Endothelial cell of umbilical vein (primary cell): ENCODE results near the gene EXD3. TPM values are rescaled to one million over a fixed set of nuclear protein-coding genes. Genes with fewer than 3 reads are reported as not detected.

Source experiments
- BruUV-seq: library from RNA; stranded (reverse); fragments of 400-500 nt; replicated peaks from 2 replicates; lab custom pipeline; 2021; lab: Mats Ljungman, UMichigan
- CTCF ChIA-PET: fragments of 300-600, 350-600 bp; sonication (Branson Sonifier 250); formaldehyde crosslinking; loops from one replicate; lab custom pipeline; 2021; ENCODE audit warnings: antibody characterized with exemption, inconsistent platforms; lab: Charles Lee
- POLR2A ChIA-PET: fragments of 300-600, 350-600 bp; sonication (Branson Sonifier 250); formaldehyde crosslinking; loops from one replicate; lab custom pipeline; 2021; ENCODE audit warnings: antibody characterized with exemption, inconsistent platforms; lab: Charles Lee
- DNase-seq: peaks from one replicate; pipeline ENCODE4 v3.0.0-alpha.2; 2011; ENCODE audit warnings: low read depth, low spot score
- FAIRE-seq: peaks from 2 replicates; lab custom pipeline; 2011; peaks lifted over from hg19 to GRCh38; lab: Jason Lieb, UNC
- H2AFZ ChIP-seq: 2 replicates; pipeline ENCODE4 v1.6.0; 2012; ENCODE audit warnings: low read depth, low read length, control low read depth, inconsistent platforms
- H3K27ac ChIP-seq: 2 replicates; pipeline ENCODE4 v1.5.1; 2011; ENCODE audit warnings: low read depth, mild to moderate bottlenecking, control low read depth, low read length, moderate library complexity; ENCODE audit not compliant: insufficient read depth
- H3K27me3 ChIP-seq, 2 experiments: 2 replicates each; pipeline versions ENCODE4 v1.6.0 to v1.6.1; 2011; ENCODE audit warnings: low read length in 2 of 2, mixed read lengths in 1 of 2; ENCODE audit not compliant: control insufficient read depth in 2 of 2, insufficient read depth in 2 of 2
- H3K36me3 ChIP-seq, 2 experiments: 2 replicates in 1 of 2; 3 replicates in 1 of 2; pipeline ENCODE4 v1.5.1; 2011; ENCODE audit warnings: low read length in 2 of 2, mild to moderate bottlenecking in 1 of 2, moderate library complexity in 1 of 2; ENCODE audit not compliant: control insufficient read depth in 2 of 2, insufficient read depth in 2 of 2; ENCODE audit errors: extremely low read depth in 1 of 2
- H3K4me1 ChIP-seq: 3 replicates; pipeline ENCODE4 v1.5.1; 2011; ENCODE audit warnings: mild to moderate bottlenecking, low read length; ENCODE audit not compliant: control insufficient read depth, insufficient read depth; ENCODE audit errors: extremely low read depth
- H3K4me2 ChIP-seq: 2 replicates; pipeline ENCODE4 v1.6.1; 2011; ENCODE audit warnings: low read length, control low read depth, mixed read lengths; ENCODE audit not compliant: insufficient read depth
- H3K4me3 ChIP-seq, 3 experiments: fragments of 200-600 bp in 1 of 3; sonication (generic), shearing (Covaris generic) in 1 of 3; replicated peaks in 1 of 3; 2 replicates each; pipeline ENCODE4 v1.5.1; 2011 to 2016; ENCODE audit warnings: control low read depth in 3 of 3, low read length in 3 of 3, mild to moderate bottlenecking in 2 of 3, inconsistent platforms in 1 of 3, low read depth in 1 of 3, moderate library complexity in 1 of 3; ENCODE audit not compliant: insufficient read depth in 1 of 3
- H3K79me2 ChIP-seq: 2 replicates; pipeline ENCODE4 v1.6.0; 2012; ENCODE audit warnings: low read length, inconsistent platforms; ENCODE audit not compliant: control insufficient read depth, insufficient read depth
- H3K9ac ChIP-seq: replicated peaks from 2 replicates; pipeline ENCODE3; 2011; ENCODE audit warnings: low read length, control low read depth; ENCODE audit not compliant: insufficient read depth; ENCODE audit errors: extremely low read depth
- H3K9me1 ChIP-seq: replicated peaks from 3 replicates; pipeline ENCODE4 v1.6.0; 2011; ENCODE audit warnings: mild to moderate bottlenecking, low read length; ENCODE audit not compliant: control insufficient read depth, insufficient read depth; ENCODE audit errors: extremely low read depth
- H3K9me3 ChIP-seq: replicated peaks from 2 replicates; pipeline ENCODE4 v1.5.1; 2012; ENCODE audit warnings: low read length, inconsistent platforms; ENCODE audit not compliant: control insufficient read depth, insufficient read depth
- H4K20me1 ChIP-seq: replicated peaks from 2 replicates; pipeline ENCODE3; 2011; ENCODE audit warnings: mild to moderate bottlenecking, low read length; ENCODE audit not compliant: control insufficient read depth, insufficient read depth; ENCODE audit errors: extremely low read depth
- EZH2 ChIP-seq: IDR thresholded peaks from 2 replicates; pipeline ENCODE4 v1.6.1; 2012; ENCODE audit warnings: borderline replicate concordance, low read depth, mild to moderate bottlenecking, moderate library complexity, low read length, inconsistent platforms; ENCODE audit not compliant: severe bottlenecking
- FOS ChIP-seq: IDR thresholded peaks from 2 replicates; pipeline ENCODE4 v1.6.1; 2011; ENCODE audit warnings: mild to moderate bottlenecking, low read length, moderate library complexity, borderline replicate concordance; ENCODE audit not compliant: insufficient read depth
- GATA2 ChIP-seq: IDR thresholded peaks from 2 replicates; pipeline ENCODE4 v1.7.0; 2011; ENCODE audit warnings: low read depth, mild to moderate bottlenecking, moderate library complexity, mixed read lengths, low read length; ENCODE audit not compliant: insufficient read length, insufficient read depth
- JUN ChIP-seq: IDR thresholded peaks from 2 replicates; pipeline ENCODE4 v1.6.1; 2011; ENCODE audit warnings: borderline replicate concordance, low read depth; ENCODE audit not compliant: insufficient read length, insufficient read depth
- MAX ChIP-seq: IDR thresholded peaks from 2 replicates; pipeline ENCODE4 v1.6.1; 2011; ENCODE audit not compliant: insufficient read depth, insufficient read length
- MYC ChIP-seq: IDR thresholded peaks from one replicate; pipeline ENCODE4 v1.6.1; 2011; ENCODE audit warnings: mild to moderate bottlenecking, low read depth, low read length
- POLR2A ChIP-seq: IDR thresholded peaks from 2 replicates; pipeline ENCODE4 v1.6.1; 2012; ENCODE audit warnings: low read depth, mild to moderate bottlenecking, control low read depth, low read length
- POLR2AphosphoS5 ChIP-seq: IDR thresholded peaks from 2 replicates; pipeline ENCODE4 v1.6.1; 2012; ENCODE audit warnings: low read depth, mild to moderate bottlenecking, control low read depth, low read length, moderate library complexity; ENCODE audit not compliant: insufficient read depth
- dilution Hi-C: fragments of 300-500 bp; cut with MboI; formaldehyde crosslinking; loops from one replicate; pipeline ENCODE4 v1.15.0; 2019; ENCODE audit warnings: low sequenced_read_pairs; ENCODE audit not compliant: extremely low pct_ligation_motif_present
- intact Hi-C: fragments of 100-400 bp; cut with micrococcal nuclease; formaldehyde crosslinking; loops from one replicate; pipeline ENCODE4 v1.10.0; 2022
- polyA plus RNA-seq, 4 experiments: library from polyadenylated mRNA; depleted of rRNA in 3 of 4; stranded (reverse) in 3 of 4; unstranded in 1 of 4; fragments of >200 nt; gene quantifications; 2 replicates each; pipeline versions ENCODE4 v1.2.1 to v1.2.3, GENCODE V29; 2011 to 2012; ENCODE audit warnings: missing spikeins in 1 of 4
- total RNA-seq: library from RNA; stranded (reverse); gene quantifications from 2 replicates; pipeline ENCODE4 v1.2.3, GENCODE V29; 2021
- TF ChIP-seq, protein P1 (sequence below), 2 donors: IDR thresholded peaks; 1 replicate in 1 of 2; 2 replicates in 1 of 2; pipeline ENCODE4 v1.5.1; 2011; ENCODE audit warnings: low read length in 2 of 2, mild to moderate bottlenecking in 2 of 2, moderate library complexity in 2 of 2, control low read depth in 1 of 2, inconsistent platforms in 1 of 2, low read depth in 1 of 2; ENCODE audit not compliant: insufficient read depth in 1 of 2; ENCODE audit errors: extremely low read depth in 1 of 2

The EXD3 gene
- total and polyA plus RNA-seq, 2 donors (not counting 3 experiments of a cell fraction or from before 2014, with no cell fraction given): 17.7 to 30.3 TPM

DNA sequence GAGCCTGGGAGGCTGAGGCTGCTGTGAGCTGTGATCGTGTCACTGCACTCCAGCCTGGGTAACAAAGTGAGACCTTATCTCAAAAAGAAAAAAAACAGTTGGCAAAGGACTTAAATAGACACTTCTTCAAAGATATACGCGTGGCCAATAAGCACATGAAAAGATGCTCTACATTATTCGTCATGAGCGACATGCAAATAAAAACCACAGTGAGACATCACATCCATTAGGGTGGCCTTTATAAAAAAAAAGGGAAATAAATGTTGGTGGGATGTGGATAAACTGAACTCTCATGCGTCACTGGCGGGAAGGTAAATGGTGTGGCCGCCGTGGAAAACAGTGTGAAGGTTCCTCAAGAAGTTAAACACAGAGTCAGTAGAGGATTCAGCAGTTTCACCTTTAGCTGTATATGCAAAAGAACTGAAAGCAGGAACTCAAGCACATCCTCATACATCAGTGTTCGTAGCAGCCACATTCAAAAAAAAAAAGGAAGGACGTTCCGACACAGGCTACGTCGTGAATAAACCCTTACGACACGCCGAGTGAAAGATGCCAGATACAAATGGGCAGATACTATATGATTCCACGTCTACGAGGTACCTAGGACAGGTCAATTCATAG is 96.4 kb downstream of the EXD3 start:
- dilution Hi-C loops (no loop called here), intact Hi-C loops (no loop called here)
- H3K9ac ChIP-seq: no peak overlapping the region
- ChIA-PET POLR2A (no interaction called here), CTCF (no interaction called here)
- H3K4me2 ChIP-seq: no peak overlapping the region
- no peak overlapping the region for H2AFZ ChIP-seq
- FAIRE-seq: no peak
- H3K4me1 ChIP-seq: peaks cover 4% of the 10 kb centered on the region
- H4K20me1 ChIP-seq: no peaks in the 10 kb centered on the region
- H3K9me1 ChIP-seq: no peaks in the 10 kb centered on the region
- H3K4me3 ChIP-seq: no peak overlapping the region
- no peak for TF ChIP-seq GATA2
- no peaks in the 10 kb centered on the region for H3K79me2 ChIP-seq
- H3K36me3 ChIP-seq: no peaks in the 10 kb centered on the region
- H3K27ac ChIP-seq: no peak overlapping the region
- no peak for DNase-seq
- H3K9me3 ChIP-seq: no peaks in the 10 kb centered on the region
- H3K27me3 ChIP-seq: peaks cover 2 to 4% of the 10 kb centered on the region in 2 experiments
- BruUV-seq: no TSS peak

DNA sequence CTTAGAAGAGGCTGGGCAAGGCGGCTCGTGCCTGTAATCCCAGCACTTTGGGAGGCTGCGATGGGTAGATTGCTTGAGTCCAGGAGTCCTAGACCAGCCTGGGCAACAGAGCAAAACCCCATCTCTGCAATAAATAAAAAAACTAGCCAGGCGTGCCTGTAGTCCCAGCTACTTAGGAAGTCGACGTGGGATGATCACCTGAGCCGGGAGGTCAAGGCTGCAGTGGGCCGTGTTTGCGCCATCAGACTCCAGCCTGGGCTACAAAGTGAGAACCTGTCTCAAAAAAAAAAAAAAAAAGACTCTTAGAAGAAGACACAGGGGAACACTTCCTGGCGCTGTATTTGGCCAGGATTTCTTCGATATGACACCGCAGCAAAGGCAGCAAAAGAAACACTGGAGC is 97.2 kb downstream of the EXD3 start:
- Histone ChIP-seq H3K4me3 (no peak overlapping the region), H2AFZ (no peak overlapping the region), H3K9me3 (no peaks in the 10 kb centered on the region), H3K4me2 (no peak overlapping the region), H3K27me3 (peaks cover under 1 to 4% of the 10 kb centered on the region in 2 experiments), H3K9ac (no peak overlapping the region), H4K20me1 (no peaks in the 10 kb centered on the region), H3K9me1 (no peaks in the 10 kb centered on the region), H3K36me3 (no peaks in the 10 kb centered on the region), H3K79me2 (no peaks in the 10 kb centered on the region), H3K27ac (no peak overlapping the region), H3K4me1 (peaks cover 11% of the 10 kb centered on the region)
- CTCF ChIA-PET: interaction anchor here (1.3 kb wide), 1 partner anchor 24 kb away, joined by 6 read pairs; the partner anchor contains the start of gene NRARP
- no peak for DNase-seq
- POLR2A ChIA-PET: no interaction called here
- FAIRE-seq: no peak
- intact Hi-C loops (no loop called here), dilution Hi-C loops (no loop called here)
- TF ChIP-seq, protein P1, sequence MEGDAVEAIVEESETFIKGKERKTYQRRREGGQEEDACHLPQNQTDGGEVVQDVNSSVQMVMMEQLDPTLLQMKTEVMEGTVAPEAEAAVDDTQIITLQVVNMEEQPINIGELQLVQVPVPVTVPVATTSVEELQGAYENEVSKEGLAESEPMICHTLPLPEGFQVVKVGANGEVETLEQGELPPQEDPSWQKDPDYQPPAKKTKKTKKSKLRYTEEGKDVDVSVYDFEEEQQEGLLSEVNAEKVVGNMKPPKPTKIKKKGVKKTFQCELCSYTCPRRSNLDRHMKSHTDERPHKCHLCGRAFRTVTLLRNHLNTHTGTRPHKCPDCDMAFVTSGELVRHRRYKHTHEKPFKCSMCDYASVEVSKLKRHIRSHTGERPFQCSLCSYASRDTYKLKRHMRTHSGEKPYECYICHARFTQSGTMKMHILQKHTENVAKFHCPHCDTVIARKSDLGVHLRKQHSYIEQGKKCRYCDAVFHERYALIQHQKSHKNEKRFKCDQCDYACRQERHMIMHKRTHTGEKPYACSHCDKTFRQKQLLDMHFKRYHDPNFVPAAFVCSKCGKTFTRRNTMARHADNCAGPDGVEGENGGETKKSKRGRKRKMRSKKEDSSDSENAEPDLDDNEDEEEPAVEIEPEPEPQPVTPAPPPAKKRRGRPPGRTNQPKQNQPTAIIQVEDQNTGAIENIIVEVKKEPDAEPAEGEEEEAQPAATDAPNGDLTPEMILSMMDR (IDR thresholded peaks at IDR 0.05; ENCODE audit: extremely low read depth in 1 of 2, insufficient read depth in 1 of 2, low read depth in 1 of 2, low read length in 2 of 2): no peak
- TF ChIP-seq MAX (no peak), MYC (no peak), FOS (no peak), POLR2A (no peak), JUN (no peak), EZH2 (no peak), POLR2AphosphoS5 (no peak), GATA2 (no peak)
- BruUV-seq: no TSS peak
